Liver (tissue), 9 donors: ENCODE measurements around the gene CYB5RL. TPM values are rescaled to one million over a fixed set of nuclear protein-coding genes. Genes with fewer than 3 reads are reported as not detected.

Experiments
- DNase-seq: peaks from one replicate; pipeline ENCODE4 v3.0.0-alpha.2; 2017; ENCODE audit warnings: low spot score
- H3K27ac ChIP-seq, 2 donors: one replicate each; pipeline ENCODE4 v1.7.0; 2013; ENCODE audit warnings: inconsistent platforms in 2 of 2, low read length in 2 of 2, control low read depth in 1 of 2, low read depth in 1 of 2, mild to moderate bottlenecking in 1 of 2
- H3K27me3 ChIP-seq, 4 donors: one replicate each; pipeline versions ENCODE4 v1.6.1 to v1.7.0; 2013; ENCODE audit warnings: low read length in 3 of 4, inconsistent platforms in 1 of 4, mild to moderate bottlenecking in 1 of 4, moderate library complexity in 1 of 4; ENCODE audit not compliant: control insufficient read depth in 4 of 4, insufficient read depth in 4 of 4
- H3K36me3 ChIP-seq, 4 donors: one replicate each; pipeline versions ENCODE4 v1.6.1 to v1.7.0; 2013; ENCODE audit warnings: low read length in 3 of 4, mild to moderate bottlenecking in 3 of 4, low read depth in 1 of 4, moderate library complexity in 1 of 4; ENCODE audit not compliant: control insufficient read depth in 4 of 4, insufficient read depth in 3 of 4
- H3K4me1 ChIP-seq, 4 donors: one replicate each; pipeline versions ENCODE4 v1.6.1 to v1.7.0; 2013; ENCODE audit warnings: low read length in 3 of 4, mild to moderate bottlenecking in 3 of 4, moderate library complexity in 1 of 4; ENCODE audit not compliant: control insufficient read depth in 4 of 4, insufficient read depth in 4 of 4
- H3K4me3 ChIP-seq, 3 donors: one replicate each; pipeline versions ENCODE4 v1.6.1 to v1.7.0; 2013; ENCODE audit warnings: low read length in 3 of 3, control low read depth in 1 of 3, low read depth in 1 of 3, mild to moderate bottlenecking in 1 of 3
- H3K9ac ChIP-seq, 2 donors: one replicate each; pipeline ENCODE4 v1.7.0; 2013; ENCODE audit warnings: low read length in 2 of 2, mild to moderate bottlenecking in 2 of 2, moderate library complexity in 2 of 2, control low read depth in 1 of 2, low read depth in 1 of 2
- H3K9me3 ChIP-seq, 4 donors: one replicate each; pipeline versions ENCODE4 v1.6.1 to v1.7.0; 2013; ENCODE audit warnings: low read length in 3 of 4; ENCODE audit not compliant: control insufficient read depth in 4 of 4
- FOXA1 ChIP-seq: IDR thresholded peaks from 2 replicates; pipeline ENCODE4 v1.6.1; 2016; ENCODE audit warnings: antibody characterized with exemption
- HNF4A ChIP-seq, 2 donors: conservative IDR thresholded peaks; 2 replicates each; pipeline ENCODE4 v1.6.1; 2016; ENCODE audit warnings: antibody characterized with exemption in 2 of 2, mild to moderate bottlenecking in 2 of 2
- JUND ChIP-seq, 2 donors: IDR thresholded peaks; 2 replicates each; pipeline ENCODE4 v1.6.1; 2016; ENCODE audit warnings: antibody characterized with exemption in 2 of 2
- NR2F2 ChIP-seq: IDR thresholded peaks from 2 replicates; pipeline ENCODE4 v1.6.1; 2016; ENCODE audit warnings: antibody characterized with exemption
- RAD21 ChIP-seq, 2 donors: IDR thresholded peaks; 2 replicates each; pipeline ENCODE4 v1.6.1; 2016; ENCODE audit warnings: antibody characterized with exemption in 2 of 2, mild to moderate bottlenecking in 2 of 2
- SP1 ChIP-seq: IDR thresholded peaks from 2 replicates; pipeline ENCODE4 v1.6.1; 2018; ENCODE audit warnings: antibody characterized with exemption, mild to moderate bottlenecking
- TAF1 ChIP-seq: conservative IDR thresholded peaks from 2 replicates; pipeline ENCODE4 v1.6.1; 2016; ENCODE audit warnings: antibody characterized with exemption, mild to moderate bottlenecking
- YY1 ChIP-seq: IDR thresholded peaks from 2 replicates; pipeline ENCODE4 v1.6.1; 2016; ENCODE audit warnings: antibody characterized with exemption, mild to moderate bottlenecking
- WGBS: extraction: QIAGEN DNeasy Blood & Tissue Kit; methylation state at CpG from one replicate; pipeline ENCODE4 v1.1.7; 2013; 5-methylcytosine and 5-hydroxymethylcytosine counted together
- polyA plus RNA-seq, 2 donors: library from polyadenylated mRNA; stranded (reverse) in 1 of 2; unstranded in 1 of 2; fragments of 200-250 nt in 1 of 2; fragments of >200 nt in 1 of 2; fragmentation: Nextera tagmentation in 1 of 2; extraction: Ambion mirVana in 1 of 2; gene quantifications; one replicate each; pipeline versions ENCODE4 v1.2.1 to v1.2.3, GENCODE V29; 2013 to 2015
- total RNA-seq, 2 donors: library from RNA; depleted of rRNA; stranded (reverse); fragments of >200 nt; gene quantifications; one replicate each; pipeline ENCODE4 v1.2.3, GENCODE V29; 2014
- TF ChIP-seq, protein P1 (sequence below): IDR thresholded peaks from 2 replicates; pipeline ENCODE4 v1.6.1; 2016; ENCODE audit warnings: antibody characterized with exemption, mild to moderate bottlenecking
- TF ChIP-seq, protein P2 (sequence below): IDR thresholded peaks from 2 replicates; pipeline ENCODE4 v1.6.1; 2016; ENCODE audit warnings: antibody characterized with exemption
- TF ChIP-seq, protein P3 (sequence below): fragments of 150-350 bp; IDR thresholded peaks from 2 replicates; pipeline ENCODE4 v1.5.1; 2017; ENCODE audit warnings: improper control_type of control experiment, low read depth, low read length; ENCODE audit not compliant: missing input control
- donor health status: healthy.
- donor health status: healthy.
- donor health status: healthy.
- donor health status: healthy.
- donor health status: healthy.

Gene CYB5RL
- total and polyA plus RNA-seq, 4 donors: 1.5 to 4.5 (median 2.5) TPM

DNA sequence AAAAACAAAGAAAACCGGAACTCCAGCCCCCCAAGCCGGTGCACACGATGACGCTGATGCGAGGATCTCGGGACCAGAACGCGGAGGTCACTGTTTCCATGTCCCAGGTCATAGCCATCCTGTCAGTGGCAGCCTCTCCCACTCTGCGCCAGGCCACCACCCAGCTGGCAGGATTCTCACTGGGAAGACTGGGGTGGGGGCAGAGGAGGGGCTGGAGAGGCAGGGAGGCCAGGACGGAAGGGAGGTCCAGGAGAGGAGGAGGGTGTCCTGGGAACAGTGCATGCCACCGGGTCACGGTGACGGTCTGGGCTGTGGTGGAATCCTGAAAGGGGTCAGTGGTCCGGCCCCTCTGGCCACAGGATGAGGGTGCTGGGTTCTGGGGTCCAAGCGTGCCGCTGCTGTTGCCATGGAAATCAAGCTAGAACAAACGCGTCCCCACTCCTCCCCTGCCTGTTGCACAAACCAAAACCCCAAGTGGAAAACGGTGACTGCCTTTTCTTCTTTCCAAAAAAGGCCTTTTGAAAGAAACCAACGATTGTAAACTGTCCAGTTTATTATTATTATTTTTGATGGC lies 26.2 kb upstream of the CYB5RL start:
- H3K36me3 ChIP-seq: peaks cover 3 to 4% (median 3%) of the 10 kb centered on the region in 4 donors
- 93% methylated on average over 20 of the region's 20 CpGs for WGBS
- no peak overlapping the region for H3K27ac ChIP-seq
- peaks cover 0 to 3% (median 0%) of the 10 kb centered on the region in 4 donors for H3K4me1 ChIP-seq
- no peaks in the 10 kb centered on the region for H3K9me3 ChIP-seq
- no peak for DNase-seq
- no peak overlapping the region for H3K9ac ChIP-seq
- H3K4me3 ChIP-seq: no peak overlapping the region
- TF ChIP-seq, protein P1, sequence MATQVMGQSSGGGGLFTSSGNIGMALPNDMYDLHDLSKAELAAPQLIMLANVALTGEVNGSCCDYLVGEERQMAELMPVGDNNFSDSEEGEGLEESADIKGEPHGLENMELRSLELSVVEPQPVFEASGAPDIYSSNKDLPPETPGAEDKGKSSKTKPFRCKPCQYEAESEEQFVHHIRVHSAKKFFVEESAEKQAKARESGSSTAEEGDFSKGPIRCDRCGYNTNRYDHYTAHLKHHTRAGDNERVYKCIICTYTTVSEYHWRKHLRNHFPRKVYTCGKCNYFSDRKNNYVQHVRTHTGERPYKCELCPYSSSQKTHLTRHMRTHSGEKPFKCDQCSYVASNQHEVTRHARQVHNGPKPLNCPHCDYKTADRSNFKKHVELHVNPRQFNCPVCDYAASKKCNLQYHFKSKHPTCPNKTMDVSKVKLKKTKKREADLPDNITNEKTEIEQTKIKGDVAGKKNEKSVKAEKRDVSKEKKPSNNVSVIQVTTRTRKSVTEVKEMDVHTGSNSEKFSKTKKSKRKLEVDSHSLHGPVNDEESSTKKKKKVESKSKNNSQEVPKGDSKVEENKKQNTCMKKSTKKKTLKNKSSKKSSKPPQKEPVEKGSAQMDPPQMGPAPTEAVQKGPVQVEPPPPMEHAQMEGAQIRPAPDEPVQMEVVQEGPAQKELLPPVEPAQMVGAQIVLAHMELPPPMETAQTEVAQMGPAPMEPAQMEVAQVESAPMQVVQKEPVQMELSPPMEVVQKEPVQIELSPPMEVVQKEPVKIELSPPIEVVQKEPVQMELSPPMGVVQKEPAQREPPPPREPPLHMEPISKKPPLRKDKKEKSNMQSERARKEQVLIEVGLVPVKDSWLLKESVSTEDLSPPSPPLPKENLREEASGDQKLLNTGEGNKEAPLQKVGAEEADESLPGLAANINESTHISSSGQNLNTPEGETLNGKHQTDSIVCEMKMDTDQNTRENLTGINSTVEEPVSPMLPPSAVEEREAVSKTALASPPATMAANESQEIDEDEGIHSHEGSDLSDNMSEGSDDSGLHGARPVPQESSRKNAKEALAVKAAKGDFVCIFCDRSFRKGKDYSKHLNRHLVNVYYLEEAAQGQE: no peak
- TF ChIP-seq JUND (IDR thresholded peaks at IDR 0.05) (no peak), RAD21 (IDR thresholded peaks at IDR 0.05) (no peak), NR2F2 (no peak), FOXA1 (no peak), SP1 (no peak)
- TF ChIP-seq, protein P2, sequence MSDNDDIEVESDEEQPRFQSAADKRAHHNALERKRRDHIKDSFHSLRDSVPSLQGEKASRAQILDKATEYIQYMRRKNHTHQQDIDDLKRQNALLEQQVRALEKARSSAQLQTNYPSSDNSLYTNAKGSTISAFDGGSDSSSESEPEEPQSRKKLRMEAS: no peak
- no peaks in the 10 kb centered on the region for H3K27me3 ChIP-seq

DNA sequence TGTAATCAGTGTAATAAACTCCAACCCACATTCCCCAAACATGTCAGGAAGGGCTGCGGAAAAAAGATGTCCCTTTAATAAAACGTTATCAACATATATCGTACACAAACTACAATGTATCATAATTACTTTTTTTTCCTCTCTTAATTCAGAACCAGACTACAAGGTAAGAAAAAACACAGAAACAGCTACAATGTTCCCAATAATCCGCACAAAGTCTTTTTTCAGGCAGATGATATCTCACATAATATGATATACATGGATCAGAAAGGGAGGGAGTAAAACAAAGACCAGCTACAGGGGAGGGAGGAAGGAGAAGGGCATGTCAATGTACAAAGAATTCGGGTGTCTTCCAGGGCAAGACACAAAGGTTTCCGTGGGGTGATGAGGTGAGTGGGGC lies 25.5 kb upstream of the CYB5RL start:
- DNase-seq: no peak
- no peaks in the 10 kb centered on the region for H3K27me3 ChIP-seq
- no peak overlapping the region for H3K4me3 ChIP-seq
- H3K9me3 ChIP-seq: no peaks in the 10 kb centered on the region
- H3K36me3 ChIP-seq: peaks cover 2 to 5% (median 3%) of the 10 kb centered on the region in 4 donors
- TF ChIP-seq YY1 (no peak), RAD21 (IDR thresholded peaks at IDR 0.05) (no peak), HNF4A (conservative IDR thresholded peaks at IDR 0.05) (no peak), FOXA1 (no peak)
- TF ChIP-seq, protein P2: no peak
- H3K4me1 ChIP-seq: peaks cover 0 to 3% (median 0%) of the 10 kb centered on the region in 4 donors
- no peak overlapping the region for H3K27ac ChIP-seq
- no peak overlapping the region for H3K9ac ChIP-seq
- WGBS: 91% methylated on average over 6 of the region's 6 CpGs

DNA sequence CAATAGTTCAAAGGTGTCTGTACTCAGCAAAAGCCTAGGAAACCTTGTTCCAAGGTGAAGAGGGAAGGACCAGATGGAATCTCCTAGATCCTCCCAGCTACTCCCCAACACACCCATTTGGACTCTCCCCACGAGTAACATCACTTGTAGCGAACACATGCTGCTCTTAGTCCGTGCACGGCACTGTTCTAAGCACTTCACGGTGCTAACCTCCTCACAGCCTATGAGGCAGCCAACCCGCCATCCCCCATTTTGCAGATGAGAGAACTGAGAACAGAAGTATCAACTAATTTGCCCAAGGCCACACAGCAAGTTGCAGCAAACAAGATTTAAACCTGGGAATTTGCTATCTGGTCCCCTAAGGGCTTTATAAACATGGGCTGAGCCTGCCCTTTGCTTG lies 24.4 kb upstream of the CYB5RL start:
- H3K27ac ChIP-seq: no peak overlapping the region
- 86% methylated on average over 6 of the region's 6 CpGs for WGBS
- DNase-seq: no peak
- no peak overlapping the region for H3K9ac ChIP-seq
- no peak for TF ChIP-seq TAF1
- TF ChIP-seq, protein P1: no peak
- TF ChIP-seq, protein P3, sequence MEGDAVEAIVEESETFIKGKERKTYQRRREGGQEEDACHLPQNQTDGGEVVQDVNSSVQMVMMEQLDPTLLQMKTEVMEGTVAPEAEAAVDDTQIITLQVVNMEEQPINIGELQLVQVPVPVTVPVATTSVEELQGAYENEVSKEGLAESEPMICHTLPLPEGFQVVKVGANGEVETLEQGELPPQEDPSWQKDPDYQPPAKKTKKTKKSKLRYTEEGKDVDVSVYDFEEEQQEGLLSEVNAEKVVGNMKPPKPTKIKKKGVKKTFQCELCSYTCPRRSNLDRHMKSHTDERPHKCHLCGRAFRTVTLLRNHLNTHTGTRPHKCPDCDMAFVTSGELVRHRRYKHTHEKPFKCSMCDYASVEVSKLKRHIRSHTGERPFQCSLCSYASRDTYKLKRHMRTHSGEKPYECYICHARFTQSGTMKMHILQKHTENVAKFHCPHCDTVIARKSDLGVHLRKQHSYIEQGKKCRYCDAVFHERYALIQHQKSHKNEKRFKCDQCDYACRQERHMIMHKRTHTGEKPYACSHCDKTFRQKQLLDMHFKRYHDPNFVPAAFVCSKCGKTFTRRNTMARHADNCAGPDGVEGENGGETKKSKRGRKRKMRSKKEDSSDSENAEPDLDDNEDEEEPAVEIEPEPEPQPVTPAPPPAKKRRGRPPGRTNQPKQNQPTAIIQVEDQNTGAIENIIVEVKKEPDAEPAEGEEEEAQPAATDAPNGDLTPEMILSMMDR: no peak
- H3K4me1 ChIP-seq: peaks cover 0 to 13% (median 2%) of the 10 kb centered on the region in 4 donors
- H3K4me3 ChIP-seq: no peak overlapping the region
- no peaks in the 10 kb centered on the region for H3K9me3 ChIP-seq
- peaks cover 2 to 3% (median 3%) of the 10 kb centered on the region in 4 donors for H3K36me3 ChIP-seq
- H3K27me3 ChIP-seq: no peaks in the 10 kb centered on the region
